ENCODE results near the gene MYL3. TPM values are rescaled to one million over a fixed set of nuclear protein-coding genes. Genes with fewer than 3 reads are reported as not detected.
"Not testable (repeated sequence)": the region's sequence is repeated elsewhere in the genome, so short reads cannot be mapped to it uniquely, and the experiment has no call there.

Gene MYL3
- polyA plus RNA-seq (2013, experiment 1 of 2) = 4.7 TPM
- polyA plus RNA-seq (2013, experiment 2 of 2) = 4.4 TPM

GRCh38 chr3:46863261-46863782 is at the start of gene MYL3:
Gene MYL3 (minus strand): TSS chr3:46863444. CDS start chr3:46863390, 54 bp downstream.
- no peaks in the 10 kb centered on the region for H3K9me3 ChIP-seq (ENCODE audit: control insufficient read depth, low read length)
- peaks cover 25% of the 10 kb centered on the region for H3K4me1 ChIP-seq (ENCODE audit: control insufficient read depth, insufficient read depth, low read length, poor library complexity, severe bottlenecking)
- H3K36me3 ChIP-seq (ENCODE audit: control insufficient read depth, insufficient read depth, low read length) = no peaks in the 10 kb centered on the region
- no peak within 1 kb of the TSS for H3K27ac ChIP-seq (ENCODE audit: low read depth, low read length, severe bottlenecking)
- WGBS, 2 experiments (ENCODE audit: insufficient coverage in 2 of 2) = 91 to 100% methylated on average over 2 to 4 of the region's 7 CpGs
- H3K4me3 ChIP-seq (ENCODE audit: extremely low read depth, insufficient read depth, low read length, poor library complexity, severe bottlenecking) = no peak within 1 kb of the TSS

GRCh38 chr3:46912986-46913385 is 49.7 kb upstream of the MYL3 start:
- Histone ChIP-seq H3K9me3 (ENCODE audit: control insufficient read depth, low read length) (peaks cover 11% of the 10 kb centered on the region), H3K4me1 (ENCODE audit: control insufficient read depth, insufficient read depth, low read length, poor library complexity, severe bottlenecking) (peaks cover 3% of the 10 kb centered on the region), H3K27ac (ENCODE audit: low read depth, low read length, severe bottlenecking) (no peak overlapping the region), H3K4me3 (ENCODE audit: extremely low read depth, insufficient read depth, low read length, poor library complexity, severe bottlenecking) (no peak overlapping the region), H3K36me3 (ENCODE audit: control insufficient read depth, insufficient read depth, low read length) (peaks cover 24% of the 10 kb centered on the region)
- WGBS, 2 experiments (ENCODE audit: insufficient coverage in 2 of 2) = no CpG with 5 or more reads among the region's 3 CpGs

- WGBS, 2 experiments (ENCODE audit: insufficient coverage in 2 of 2) = 75 to 93% methylated on average over 7 to 8 of the region's 10 CpGs
- not testable (repeated sequence) for H3K9me3 ChIP-seq (ENCODE audit: control insufficient read depth, low read length); H3K4me1 ChIP-seq (ENCODE audit: control insufficient read depth, insufficient read depth, low read length, poor library complexity, severe bottlenecking); H3K4me3 ChIP-seq (ENCODE audit: extremely low read depth, insufficient read depth, low read length, poor library complexity, severe bottlenecking); H3K36me3 ChIP-seq (ENCODE audit: control insufficient read depth, insufficient read depth, low read length); H3K27ac ChIP-seq (ENCODE audit: low read depth, low read length, severe bottlenecking)
These were observed 47.7 kb upstream of the MYL3 start for GRCh38 chr3:46910914-46911313.

- Histone ChIP-seq H3K4me1 (ENCODE audit: control insufficient read depth, insufficient read depth, low read length, poor library complexity, severe bottlenecking) (peaks cover 3% of the 10 kb centered on the region), H3K36me3 (ENCODE audit: control insufficient read depth, insufficient read depth, low read length) (no peaks in the 10 kb centered on the region), H3K4me3 (ENCODE audit: extremely low read depth, insufficient read depth, low read length, poor library complexity, severe bottlenecking) (no peak overlapping the region), H3K9me3 (ENCODE audit: control insufficient read depth, low read length) (no peaks in the 10 kb centered on the region), H3K27ac (ENCODE audit: low read depth, low read length, severe bottlenecking) (no peak overlapping the region)
- WGBS, 2 experiments (ENCODE audit: insufficient coverage in 2 of 2) = 89 to 94% methylated on average over 3 to 5 of the region's 6 CpGs
These were observed 47.0 kb upstream of the MYL3 start for GRCh38 chr3:46910166-46910760.

GRCh38 chr3:46909535-46910161 is 46.4 kb upstream of the MYL3 start:
- H3K4me1 ChIP-seq (ENCODE audit: control insufficient read depth, insufficient read depth, low read length, poor library complexity, severe bottlenecking) = peaks cover 3% of the 10 kb centered on the region
- H3K4me3 ChIP-seq (ENCODE audit: extremely low read depth, insufficient read depth, low read length, poor library complexity, severe bottlenecking) = no peak overlapping the region
- H3K36me3 ChIP-seq (ENCODE audit: control insufficient read depth, insufficient read depth, low read length) = no peaks in the 10 kb centered on the region
- H3K27ac ChIP-seq (ENCODE audit: low read depth, low read length, severe bottlenecking) = no peak overlapping the region
- 28 to 29% methylated on average over 13 to 18 of the region's 18 CpGs for WGBS, 2 experiments (ENCODE audit: insufficient coverage in 2 of 2)
- H3K9me3 ChIP-seq (ENCODE audit: control insufficient read depth, low read length) = no peaks in the 10 kb centered on the region

- H3K27ac ChIP-seq (ENCODE audit: low read depth, low read length, severe bottlenecking) = no peak overlapping the region
- no peak overlapping the region for H3K4me3 ChIP-seq (ENCODE audit: extremely low read depth, insufficient read depth, low read length, poor library complexity, severe bottlenecking)
- H3K36me3 ChIP-seq (ENCODE audit: control insufficient read depth, insufficient read depth, low read length) = no peaks in the 10 kb centered on the region
- peaks cover 5% of the 10 kb centered on the region for H3K4me1 ChIP-seq (ENCODE audit: control insufficient read depth, insufficient read depth, low read length, poor library complexity, severe bottlenecking)
- WGBS, 2 experiments (ENCODE audit: insufficient coverage in 2 of 2) = 71 to 88% methylated on average over 4 to 8 of the region's 8 CpGs
- H3K9me3 ChIP-seq (ENCODE audit: control insufficient read depth, low read length) = no peaks in the 10 kb centered on the region
These were observed 45.8 kb upstream of the MYL3 start for GRCh38 chr3:46908986-46909534.

- H3K9me3 ChIP-seq (ENCODE audit: control insufficient read depth, low read length) = no peaks in the 10 kb centered on the region
- no peak overlapping the region for H3K27ac ChIP-seq (ENCODE audit: low read depth, low read length, severe bottlenecking)
- 93 to 94% methylated on average over 20 to 21 of the region's 24 CpGs for WGBS, 2 experiments (ENCODE audit: insufficient coverage in 2 of 2)
- H3K4me3 ChIP-seq (ENCODE audit: extremely low read depth, insufficient read depth, low read length, poor library complexity, severe bottlenecking) = no peak overlapping the region
- H3K36me3 ChIP-seq (ENCODE audit: control insufficient read depth, insufficient read depth, low read length) = no peaks in the 10 kb centered on the region
- H3K4me1 ChIP-seq (ENCODE audit: control insufficient read depth, insufficient read depth, low read length, poor library complexity, severe bottlenecking) = peaks cover 11% of the 10 kb centered on the region
These were observed 45.2 kb upstream of the MYL3 start for GRCh38 chr3:46908294-46908985.

GRCh38 chr3:46907960-46908293 is 44.7 kb upstream of the MYL3 start:
- no peaks in the 10 kb centered on the region for H3K9me3 ChIP-seq (ENCODE audit: control insufficient read depth, low read length)
- H3K27ac ChIP-seq (ENCODE audit: low read depth, low read length, severe bottlenecking) = no peak overlapping the region
- 67% methylated on average over 1 of the region's 1 CpG; no CpG with 5 or more reads in 1 of the 2 experiments for WGBS, 2 experiments (ENCODE audit: insufficient coverage in 2 of 2)
- H3K36me3 ChIP-seq (ENCODE audit: control insufficient read depth, insufficient read depth, low read length) = no peaks in the 10 kb centered on the region
- peaks cover 15% of the 10 kb centered on the region for H3K4me1 ChIP-seq (ENCODE audit: control insufficient read depth, insufficient read depth, low read length, poor library complexity, severe bottlenecking)
- H3K4me3 ChIP-seq (ENCODE audit: extremely low read depth, insufficient read depth, low read length, poor library complexity, severe bottlenecking) = no peak overlapping the region

GRCh38 chr3:46907271-46907670 is 44.0 kb upstream of the MYL3 start:
- H3K9me3 ChIP-seq (ENCODE audit: control insufficient read depth, low read length) = no peaks in the 10 kb centered on the region
- H3K4me3 ChIP-seq (ENCODE audit: extremely low read depth, insufficient read depth, low read length, poor library complexity, severe bottlenecking) = no peak overlapping the region
- H3K4me1 ChIP-seq (ENCODE audit: control insufficient read depth, insufficient read depth, low read length, poor library complexity, severe bottlenecking) = peaks cover 15% of the 10 kb centered on the region
- H3K27ac ChIP-seq (ENCODE audit: low read depth, low read length, severe bottlenecking) = no peak overlapping the region
- no peaks in the 10 kb centered on the region for H3K36me3 ChIP-seq (ENCODE audit: control insufficient read depth, insufficient read depth, low read length)
- 82 to 97% methylated on average over 4 to 12 of the region's 12 CpGs for WGBS, 2 experiments (ENCODE audit: insufficient coverage in 2 of 2)

- 94% methylated on average over 4 of the region's 4 CpGs; no CpG with 5 or more reads in 1 of the 2 experiments for WGBS, 2 experiments (ENCODE audit: insufficient coverage in 2 of 2)
- H3K4me1 ChIP-seq (ENCODE audit: control insufficient read depth, insufficient read depth, low read length, poor library complexity, severe bottlenecking) = peaks cover 15% of the 10 kb centered on the region
- no peaks in the 10 kb centered on the region for H3K9me3 ChIP-seq (ENCODE audit: control insufficient read depth, low read length)
- H3K27ac ChIP-seq (ENCODE audit: low read depth, low read length, severe bottlenecking) = no peak overlapping the region
- no peaks in the 10 kb centered on the region for H3K36me3 ChIP-seq (ENCODE audit: control insufficient read depth, insufficient read depth, low read length)
- no peak overlapping the region for H3K4me3 ChIP-seq (ENCODE audit: extremely low read depth, insufficient read depth, low read length, poor library complexity, severe bottlenecking)
These were observed 43.3 kb upstream of the MYL3 start for GRCh38 chr3:46906471-46907058.
